HG03159 (cell line): ENCODE measurements around the gene LIF.

Source experiments
- ATAC-seq: cut with Tn5 transposase; IDR thresholded peaks from one replicate; pipeline ENCODE4 v1.9.1; 2021; ENCODE audit warnings: mild to moderate bottlenecking, moderate library complexity; ENCODE audit not compliant: unreplicated experiment

The LIF gene

DNA sequence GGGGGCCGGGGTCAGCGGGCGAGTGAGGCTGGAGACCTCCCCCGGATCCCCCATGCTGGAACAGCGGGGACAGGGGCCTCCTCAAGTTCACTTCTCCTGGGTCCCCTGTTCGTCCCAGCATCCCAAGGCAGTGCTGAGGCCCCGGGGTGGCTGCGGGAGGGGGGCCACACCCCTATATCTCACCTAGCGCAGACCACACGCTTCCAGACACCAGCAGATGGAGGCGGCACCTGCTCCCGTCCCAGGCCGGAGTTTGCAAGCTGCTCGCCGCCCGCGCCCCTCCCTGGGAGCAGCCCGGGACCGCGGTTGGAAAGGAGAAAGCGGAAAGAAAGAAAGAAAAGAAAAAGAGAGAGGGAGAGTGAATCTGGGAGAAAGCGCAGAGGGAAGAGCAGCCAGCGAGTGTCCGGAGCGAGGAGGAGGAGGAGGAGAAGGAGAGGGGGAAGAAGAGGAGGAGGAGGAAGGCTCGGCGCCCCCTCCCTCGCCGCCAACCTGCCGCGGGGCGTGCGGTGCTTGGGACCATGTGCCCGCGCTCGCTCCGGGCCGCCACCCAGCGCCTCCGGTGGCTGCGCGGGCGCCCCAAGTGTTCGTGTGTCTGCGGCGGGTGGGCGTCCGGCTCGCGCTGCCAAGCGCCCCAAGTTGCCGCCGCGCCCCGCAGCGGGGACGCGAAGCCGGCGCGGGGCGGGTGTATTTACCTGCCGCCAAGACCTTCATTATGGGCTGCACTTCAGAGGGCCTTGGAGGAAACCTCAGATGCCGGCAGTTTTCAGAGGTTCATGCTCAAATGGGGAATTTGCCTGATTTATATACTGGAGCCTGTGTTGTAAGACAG, at the start of gene LIF:
LIF (minus strand) TSS at position 775 of the 829 bp plus-strand sequence; CDS start at position 711, 64 bp downstream.
- no peak for ATAC-seq

GRCh38 chr22:30296324-30296723, 49.8 kb upstream of the LIF start:
- no peak for ATAC-seq

DNA sequence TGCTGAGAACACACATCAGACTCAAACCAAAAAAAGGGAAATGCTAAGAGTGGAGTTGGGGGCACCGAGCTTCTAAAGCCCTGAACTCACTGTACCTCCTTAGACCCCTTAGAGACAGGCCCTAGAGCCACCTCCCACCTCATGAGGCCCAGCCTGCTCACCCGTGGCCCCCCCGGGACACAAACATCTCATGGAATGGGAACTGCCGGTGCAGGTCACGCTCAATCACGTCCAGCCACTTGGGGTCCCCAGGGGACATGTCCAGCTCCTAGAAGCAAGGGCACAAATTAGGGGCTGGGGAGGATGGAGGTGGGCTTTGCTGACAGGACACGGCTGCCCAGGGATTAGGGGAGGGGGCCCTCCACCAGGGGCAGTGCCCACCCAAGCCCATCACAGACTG, 49.0 kb upstream of the LIF start:
- ATAC-seq = no peak

DNA sequence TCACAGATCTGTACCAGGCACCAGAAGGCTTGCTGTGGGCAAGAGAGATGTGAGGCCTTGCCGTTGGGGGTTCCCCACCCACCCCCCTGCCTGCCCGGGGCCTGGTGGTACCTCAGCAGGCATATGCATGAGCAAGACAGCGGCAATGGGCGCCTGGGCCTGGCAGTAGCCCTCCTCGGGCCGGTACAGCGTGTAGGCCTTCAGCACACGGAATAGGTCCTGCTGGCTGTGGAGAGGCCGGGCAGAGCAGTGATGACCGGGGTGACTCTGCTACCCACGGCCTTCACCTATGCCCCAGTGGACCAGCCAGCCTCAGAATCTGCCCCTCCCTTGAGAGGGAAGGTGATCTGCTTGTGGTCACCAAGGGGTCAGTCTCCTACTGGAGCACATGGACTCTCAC, 48.3 kb upstream of the LIF start:
- ATAC-seq = no peak

DNA sequence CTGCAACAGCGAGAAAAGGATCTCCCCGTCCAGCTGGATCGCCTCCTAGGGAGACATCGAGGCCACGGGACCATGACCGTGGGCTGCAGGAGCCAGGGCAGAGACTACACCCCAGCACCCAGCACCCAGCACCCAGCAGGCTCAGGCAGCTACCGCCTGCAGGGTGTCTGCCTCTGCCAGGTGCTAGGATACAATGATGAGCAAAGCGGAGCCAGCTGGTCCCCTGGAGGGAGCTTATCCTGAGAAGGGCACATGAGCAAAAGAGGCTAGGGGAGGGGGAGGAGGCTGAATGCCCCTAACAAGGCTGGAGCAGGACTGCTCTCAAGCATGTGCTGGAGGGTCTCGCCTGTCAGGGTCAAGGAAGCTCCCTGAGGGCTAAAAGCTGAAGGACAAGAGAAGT, 47.5 kb upstream of the LIF start:
- ATAC-seq = no peak

DNA sequence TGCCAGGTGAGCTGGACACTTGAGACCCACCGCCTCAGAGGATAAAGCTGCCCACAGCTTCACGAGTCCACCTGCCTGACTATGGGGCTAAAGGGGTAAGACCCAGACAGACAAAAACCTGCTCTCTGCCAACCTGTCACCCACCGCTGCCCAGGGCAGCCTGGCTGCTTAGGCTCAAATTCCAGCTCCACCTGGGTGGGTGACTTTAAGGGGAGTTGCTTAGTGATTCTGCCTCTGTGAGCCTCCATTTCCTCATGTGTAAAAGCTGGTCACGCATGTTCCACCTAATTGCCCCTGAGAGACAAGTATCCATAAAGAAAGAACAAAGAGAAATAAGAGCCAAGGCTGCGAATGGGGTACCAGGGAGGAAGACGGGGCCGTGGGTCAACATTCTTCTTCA, 46.5 kb upstream of the LIF start:
- ATAC-seq = no peak

DNA sequence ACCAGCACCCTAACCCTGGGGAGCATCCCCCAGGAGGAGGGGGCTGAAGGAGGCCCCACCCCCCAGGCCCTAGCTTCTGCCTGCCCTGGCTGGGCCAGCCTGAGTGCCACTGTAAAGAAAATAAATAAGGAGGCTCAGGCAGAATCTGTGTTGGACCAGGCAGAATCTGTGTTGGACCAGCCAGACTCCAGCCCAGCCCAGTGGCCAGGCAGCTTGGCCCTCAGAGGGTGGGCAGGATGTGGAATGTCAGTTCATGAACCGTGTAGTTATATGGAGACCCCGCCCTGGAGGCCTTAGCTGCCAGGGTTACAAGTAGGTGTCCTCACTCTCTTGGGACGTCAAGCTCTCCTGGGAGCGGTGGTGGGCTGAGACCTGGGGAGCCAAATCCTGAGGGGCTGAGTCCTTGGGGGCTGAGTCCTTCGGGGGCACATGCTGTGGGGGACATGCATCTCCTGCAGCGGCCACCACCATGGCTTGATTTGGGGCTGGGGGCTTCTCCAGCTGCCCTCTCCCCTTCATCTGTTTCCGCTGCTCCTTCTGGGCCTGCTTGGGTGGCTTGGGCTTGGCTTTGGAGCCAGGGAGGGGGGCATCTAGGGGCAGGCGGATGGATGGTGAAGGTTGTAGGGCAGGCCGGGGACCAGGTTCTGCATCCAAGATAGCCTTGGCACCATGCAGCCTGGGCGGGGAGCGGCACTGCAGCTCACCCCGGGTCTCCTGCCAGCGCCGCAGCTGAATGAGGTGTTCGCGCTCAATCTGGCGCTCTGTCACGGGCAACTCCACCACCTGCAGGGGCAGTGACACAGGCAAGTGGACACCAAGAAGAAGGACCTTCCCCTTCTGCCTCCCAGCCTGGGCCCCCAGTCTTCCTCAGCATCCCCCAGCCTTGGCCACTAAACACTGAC, 45.8 kb upstream of the LIF start:
- no peak for ATAC-seq

- ATAC-seq = no peak
Measured at GRCh38 chr22:30291058-30291892, 44.7 kb upstream of the LIF start.

- ATAC-seq = no peak
Measured at GRCh38 chr22:30290342-30291057, 43.9 kb upstream of the LIF start.

DNA sequence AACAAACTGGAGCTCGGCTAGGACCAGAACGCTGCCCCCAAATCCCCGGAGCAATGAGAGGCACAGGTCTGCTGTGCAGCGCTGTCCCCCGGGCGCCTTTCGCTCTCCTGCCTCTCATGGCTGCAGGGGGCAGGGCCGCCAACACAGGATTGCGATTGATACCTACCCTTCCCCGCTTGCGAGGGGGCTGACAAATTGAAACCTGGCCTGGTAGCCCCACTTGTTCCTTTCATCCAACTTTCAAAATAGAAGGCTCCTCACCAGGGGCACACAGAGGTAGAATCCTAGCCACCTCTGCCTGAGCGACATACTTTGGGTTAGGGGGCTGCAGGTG, 43.4 kb upstream of the LIF start:
- ATAC-seq = peak; percentile 14

GRCh38 chr22:30289141-30289979, 42.8 kb upstream of the LIF start, which contains the start of gene CASTOR1:
CASTOR1 (minus strand) TSS chr22:30289505; CDS start chr22:30289497, 8 bp downstream.
- peak; percentile 56 for ATAC-seq

DNA sequence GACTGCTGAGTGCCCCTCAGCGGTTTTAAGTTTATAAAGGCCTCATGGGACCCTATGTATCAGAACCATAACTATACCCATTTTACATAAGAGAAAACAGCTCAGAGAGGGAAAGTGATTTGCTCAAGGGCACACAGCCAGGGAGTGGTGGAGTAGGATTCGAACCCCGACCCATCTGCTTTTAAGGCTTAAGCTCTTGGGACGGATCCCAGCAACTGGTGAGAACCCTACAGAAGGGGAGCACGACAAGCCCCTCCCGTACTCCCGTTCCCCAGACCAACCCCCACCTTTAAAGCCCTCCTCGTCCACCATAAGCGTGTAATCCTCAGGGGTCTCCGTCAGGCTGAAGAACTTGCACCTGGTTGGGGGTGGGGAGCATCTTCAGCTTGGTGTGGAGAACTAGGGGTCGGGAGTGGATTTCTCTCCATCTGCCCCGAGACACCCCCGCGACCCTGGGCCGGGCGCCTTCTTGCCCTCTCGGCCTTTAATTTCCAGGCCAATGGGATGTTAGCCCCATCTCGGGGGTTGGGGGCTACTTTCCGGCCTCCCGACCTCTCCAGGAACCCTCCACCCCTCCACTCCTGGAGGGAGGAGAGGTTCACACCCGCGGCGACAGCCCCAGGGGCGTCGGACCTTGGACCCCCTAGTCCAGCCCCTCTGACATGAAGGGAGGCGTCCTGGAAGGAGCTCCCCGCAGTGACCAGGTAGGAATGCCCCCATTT, 42.0 kb upstream of the LIF start:
- ATAC-seq = no peak

- ATAC-seq = no peak
Measured at GRCh38 chr22:30287648-30288418, 41.3 kb upstream of the LIF start.

- ATAC-seq = no peak
Measured at GRCh38 chr22:30286813-30287647, 40.5 kb upstream of the LIF start.

GRCh38 chr22:30286331-30286730, 39.8 kb upstream of the LIF start:
- ATAC-seq = no peak

GRCh38 chr22:30285846-30286200, 39.3 kb upstream of the LIF start:
- ATAC-seq = no peak

DNA sequence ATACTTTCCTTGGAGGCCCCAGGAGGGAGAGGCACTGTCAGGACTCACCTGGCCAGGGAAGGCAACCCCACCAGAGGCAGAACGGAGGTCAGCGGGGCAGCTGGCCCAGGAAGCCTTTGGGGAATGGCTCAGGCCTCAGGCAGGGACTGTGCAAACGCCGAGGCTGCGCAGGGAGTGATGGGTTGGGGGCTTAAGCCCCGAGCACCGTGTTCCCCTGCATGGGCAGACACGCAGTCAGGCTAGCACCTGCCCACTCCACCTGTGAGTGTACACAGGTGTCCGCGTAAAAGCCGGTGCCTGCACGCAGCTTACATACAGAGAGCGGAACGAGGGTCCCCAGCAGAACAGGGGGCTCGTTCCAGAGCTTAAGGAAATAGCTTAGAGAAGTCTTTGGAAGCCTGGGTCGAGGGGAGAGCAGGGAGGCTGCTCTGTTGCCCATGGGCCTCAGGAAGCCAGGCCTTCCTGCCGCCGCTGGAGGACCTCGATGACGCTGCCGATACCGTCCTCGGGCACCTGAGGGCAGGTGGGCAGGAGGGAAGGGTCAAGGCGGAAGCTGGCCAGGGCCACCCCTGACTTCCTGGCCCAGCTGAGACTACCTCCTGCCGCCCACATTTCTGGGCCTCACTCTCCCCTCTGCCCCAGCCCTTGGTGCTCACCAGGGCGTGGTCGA, 38.8 kb upstream of the LIF start:
- no peak for ATAC-seq
